ENCODE measurements around the gene ACCSL.

The ACCSL gene

DNA sequence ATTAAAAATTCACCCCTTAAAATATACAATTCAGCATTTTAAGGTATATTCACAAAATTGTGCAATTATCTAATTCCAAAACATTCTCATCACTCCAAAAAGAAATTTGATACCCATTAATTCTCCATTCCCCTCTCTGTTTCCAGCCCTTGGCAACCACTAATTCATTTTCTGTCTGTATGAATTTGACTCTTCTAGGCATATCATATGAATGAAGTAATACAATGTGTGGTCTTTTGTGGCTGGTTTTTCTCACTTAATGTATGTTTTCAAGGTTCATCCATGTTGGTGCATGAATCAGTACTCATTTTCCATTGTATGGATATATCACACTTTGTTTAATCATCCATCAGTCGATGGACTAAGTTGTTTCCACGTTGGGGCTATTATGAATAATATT lies 29.0 kb upstream of the ACCSL start:
- DNase-seq (ENCODE audit: low read depth) = no peak

DNA sequence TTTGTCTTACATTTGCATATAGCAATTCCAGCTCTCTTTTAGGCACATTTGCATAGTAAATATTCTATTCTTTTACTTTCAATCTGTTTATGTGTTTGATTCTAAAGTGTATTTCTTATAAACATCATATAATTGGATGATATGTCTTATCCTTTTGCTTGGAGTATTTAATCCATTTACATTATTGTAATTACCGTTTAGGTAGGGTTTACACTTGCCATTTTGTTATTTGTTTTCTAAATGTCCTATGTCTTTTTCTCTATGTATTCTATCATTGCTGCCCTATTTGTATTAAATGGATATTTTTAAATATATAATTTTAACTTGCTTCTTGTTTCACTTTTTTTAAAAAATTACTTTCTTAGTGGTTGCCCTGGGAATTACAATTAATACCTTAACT lies 22.8 kb upstream of the ACCSL start:
- no peak for DNase-seq (ENCODE audit: low read depth)

DNA sequence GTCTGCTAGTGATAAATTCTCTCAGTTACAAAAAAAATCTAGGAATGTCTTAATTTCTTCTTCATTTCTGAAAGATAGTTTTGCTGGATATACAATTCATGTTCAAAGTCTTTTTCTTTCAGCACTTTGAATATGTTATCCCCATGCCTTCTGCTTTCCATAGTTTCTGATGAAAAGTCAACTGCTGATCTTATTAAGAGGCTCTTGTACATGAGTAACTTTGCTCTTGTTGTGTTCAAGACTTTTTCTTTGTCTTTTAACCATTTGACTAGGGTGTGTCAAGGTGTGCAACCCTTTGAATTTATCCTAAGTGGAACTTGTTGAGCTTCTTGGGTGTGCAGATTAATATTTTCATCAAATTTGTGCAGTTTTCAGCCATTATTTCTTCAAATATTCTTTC lies 22.1 kb upstream of the ACCSL start:
- DNase-seq (ENCODE audit: low read depth) = no peak

DNA sequence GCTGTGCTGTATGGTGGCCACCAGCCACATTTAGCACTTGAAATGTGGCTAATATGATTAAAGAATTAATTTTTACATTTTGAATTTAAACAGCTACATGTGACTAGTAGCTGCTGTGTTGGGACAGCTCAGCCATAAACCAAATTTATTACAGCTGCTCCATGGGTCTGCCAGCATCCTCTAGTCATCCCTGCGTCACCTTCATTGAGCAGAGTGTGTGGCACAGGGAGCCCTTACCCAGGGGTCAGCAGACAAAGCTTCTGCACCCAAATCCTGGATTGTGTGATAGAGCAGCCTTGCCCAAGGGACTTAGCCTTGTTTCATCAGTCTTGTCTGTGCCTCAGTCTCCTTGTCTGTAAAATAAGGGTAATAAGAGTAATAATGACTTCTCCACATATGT lies 19.4 kb upstream of the ACCSL start:
- no peak for DNase-seq (ENCODE audit: low read depth)

DNA sequence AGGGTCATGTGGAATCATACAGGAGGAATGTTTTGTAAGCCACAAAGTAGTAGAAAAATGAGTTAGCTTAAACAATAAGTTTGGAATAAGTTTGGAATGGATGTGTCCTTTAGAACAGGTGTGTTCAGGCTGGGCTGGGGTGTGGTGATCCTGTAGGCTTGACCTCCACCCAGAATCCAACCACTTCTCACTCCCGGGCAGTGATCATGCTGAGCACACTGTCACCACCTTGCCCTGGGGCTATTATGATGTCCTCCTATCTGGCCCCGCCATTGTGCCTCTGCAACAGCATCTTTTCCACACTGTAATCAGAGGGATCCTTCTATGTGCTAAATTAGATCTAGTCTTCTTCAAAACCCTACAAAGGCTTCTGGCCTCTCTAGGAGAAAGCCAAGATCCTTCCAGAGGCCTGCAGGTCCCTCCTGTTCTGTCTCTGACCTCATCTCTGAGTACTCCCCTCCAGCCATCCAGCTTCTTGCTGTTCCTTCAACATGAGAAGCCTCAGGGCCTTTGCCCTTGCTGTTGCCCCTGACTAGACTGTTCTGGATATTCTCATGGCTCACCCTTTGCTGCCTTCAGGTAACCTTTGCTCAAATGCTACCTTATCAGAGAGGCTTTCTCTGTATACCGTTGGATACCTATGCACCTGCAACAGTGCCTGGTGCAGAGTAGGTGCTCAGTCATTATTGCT lies 18.8 kb upstream of the ACCSL start:
- DNase-seq (ENCODE audit: low read depth) = no peak

DNA sequence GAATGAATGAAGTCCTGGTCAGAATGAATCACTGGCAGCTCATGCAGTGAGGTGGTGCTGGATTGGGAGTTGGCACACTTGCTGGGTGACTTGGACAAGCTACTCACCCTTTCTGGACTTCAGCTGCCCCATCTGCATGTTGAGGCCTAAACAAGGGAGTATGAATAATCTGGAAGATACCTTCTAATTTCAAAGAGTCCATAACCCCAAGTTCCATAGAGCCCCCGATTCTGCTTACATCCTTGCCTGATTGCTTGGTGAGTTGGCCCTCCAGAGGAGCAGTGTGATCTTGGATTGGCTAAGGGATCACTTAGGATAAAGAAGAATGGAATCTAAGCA lies 18.3 kb upstream of the ACCSL start:
- no peak for DNase-seq (ENCODE audit: low read depth)

DNA sequence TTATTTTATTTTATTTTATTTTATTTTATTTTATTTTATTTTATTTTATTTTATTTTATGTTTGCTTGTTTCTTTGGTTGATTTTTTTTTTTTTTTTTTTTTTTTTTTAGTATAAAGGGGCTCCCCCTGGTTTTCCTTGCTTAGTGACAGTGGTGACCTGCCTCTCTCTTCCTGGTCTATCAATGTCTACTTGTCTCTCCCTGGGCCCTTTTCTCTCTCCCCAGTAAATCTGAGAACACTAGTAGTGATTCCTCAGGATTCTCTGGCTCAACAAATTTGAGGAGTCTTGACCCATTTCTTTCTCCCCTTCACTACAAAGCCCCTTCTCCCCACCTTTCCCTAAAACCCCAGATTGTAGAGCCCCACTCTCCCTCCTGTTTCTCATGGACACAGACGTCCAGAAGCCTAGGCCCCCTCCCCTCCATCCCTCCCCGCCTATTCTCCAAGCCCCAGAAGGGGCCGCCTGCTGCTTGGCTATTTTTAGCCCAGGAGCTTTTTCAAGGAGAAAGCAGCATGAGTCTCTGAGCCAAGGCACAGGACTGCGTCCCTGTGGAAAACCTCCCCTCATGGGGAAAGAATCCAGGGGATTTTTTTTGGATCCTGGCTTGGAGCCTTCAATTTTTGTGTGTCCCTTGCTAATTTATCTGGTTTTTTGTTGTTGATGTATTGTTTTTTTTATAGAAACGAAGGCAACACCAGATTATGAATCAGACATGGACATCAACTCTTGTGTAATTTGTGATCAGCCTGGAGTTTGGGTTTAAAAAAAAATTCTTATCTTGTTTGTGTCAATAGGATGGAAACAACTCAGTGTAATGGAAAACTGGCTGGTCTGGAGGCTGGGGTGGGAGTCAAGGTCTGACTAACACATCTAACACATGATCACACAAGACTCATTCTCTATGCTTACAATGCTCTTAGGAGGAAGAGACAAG lies 17.5 kb upstream of the ACCSL start:
- DNase-seq (ENCODE audit: low read depth) = no peak

DNA sequence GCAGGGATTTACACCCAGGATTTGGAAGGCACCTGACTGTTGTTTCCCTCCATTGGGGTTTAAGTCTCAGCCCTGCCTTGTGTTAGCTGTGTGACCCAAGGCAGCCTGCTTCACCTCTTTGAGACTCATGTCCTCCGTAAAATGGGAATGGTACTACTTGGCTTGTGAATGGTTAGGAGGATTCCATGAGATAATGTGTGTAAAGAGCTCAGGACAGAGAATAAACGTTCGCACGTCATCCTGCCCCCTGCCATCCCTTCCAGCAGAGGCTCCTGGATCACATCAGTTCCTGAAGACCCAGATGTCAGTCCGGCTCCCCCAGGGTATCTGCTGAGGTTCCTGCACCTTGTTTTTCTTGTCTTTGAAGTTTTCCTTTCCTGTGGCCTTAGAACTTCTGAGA lies 16.8 kb upstream of the ACCSL start:
- DNase-seq (ENCODE audit: low read depth) = no peak

DNA sequence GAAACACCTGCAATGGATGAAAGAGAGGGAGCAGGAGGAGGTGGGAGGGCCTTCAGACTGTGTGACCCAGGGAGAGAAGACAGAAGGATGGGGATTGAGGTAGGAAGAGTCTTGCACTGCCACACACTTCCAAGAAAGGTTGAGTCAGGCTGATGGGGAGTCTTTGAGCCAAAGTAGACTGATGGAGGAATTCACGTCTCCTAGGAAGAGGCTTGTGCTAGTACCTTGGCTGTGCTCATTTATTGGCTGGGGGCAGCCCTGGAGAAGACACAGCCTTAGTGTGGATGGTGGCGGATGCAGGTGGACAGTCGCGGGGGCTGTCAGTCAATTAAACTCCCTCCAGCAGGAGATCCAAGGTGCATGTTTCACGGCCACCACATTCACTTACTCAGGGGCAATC lies 16.2 kb upstream of the ACCSL start:
- DNase-seq (ENCODE audit: low read depth) = no peak

DNA sequence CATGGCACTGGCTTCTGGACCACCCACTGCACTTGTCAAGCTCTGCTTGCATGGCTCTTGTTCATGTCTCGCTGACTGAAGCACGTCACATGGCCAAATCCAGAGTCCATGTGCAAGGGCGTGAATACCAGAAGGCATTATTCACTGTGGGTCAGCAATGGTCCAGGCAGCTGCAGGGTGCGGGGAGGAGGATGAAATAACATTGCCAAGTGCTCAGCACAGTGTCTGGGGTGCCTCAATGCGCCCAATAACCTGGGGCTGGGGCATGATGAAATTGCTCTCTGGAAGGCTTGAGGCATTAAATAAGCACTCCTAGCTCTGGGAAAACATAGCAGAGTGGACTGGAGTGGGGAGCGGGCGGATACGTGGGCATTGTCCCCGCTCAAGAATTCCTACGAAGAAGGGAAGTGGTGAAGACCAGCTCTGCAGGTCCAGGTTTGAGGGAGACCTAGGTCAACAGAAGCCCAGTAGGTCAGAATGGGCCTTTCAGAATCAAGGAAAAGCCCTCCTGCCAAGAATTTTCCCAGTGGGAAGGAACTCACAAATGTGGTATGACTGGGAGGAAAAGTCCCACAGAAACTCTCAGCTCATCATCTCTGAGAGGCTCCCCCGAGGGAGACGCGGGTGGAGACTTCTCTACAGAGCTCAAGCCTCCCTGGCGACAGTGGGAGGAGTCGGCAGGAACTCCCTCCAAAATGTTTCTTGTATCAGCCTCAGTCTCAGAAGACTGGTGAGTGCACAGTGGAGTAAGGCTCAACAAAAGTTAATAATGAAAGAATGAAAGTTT lies 15.3 kb upstream of the ACCSL start:
- DNase-seq (ENCODE audit: low read depth) = no peak

DNA sequence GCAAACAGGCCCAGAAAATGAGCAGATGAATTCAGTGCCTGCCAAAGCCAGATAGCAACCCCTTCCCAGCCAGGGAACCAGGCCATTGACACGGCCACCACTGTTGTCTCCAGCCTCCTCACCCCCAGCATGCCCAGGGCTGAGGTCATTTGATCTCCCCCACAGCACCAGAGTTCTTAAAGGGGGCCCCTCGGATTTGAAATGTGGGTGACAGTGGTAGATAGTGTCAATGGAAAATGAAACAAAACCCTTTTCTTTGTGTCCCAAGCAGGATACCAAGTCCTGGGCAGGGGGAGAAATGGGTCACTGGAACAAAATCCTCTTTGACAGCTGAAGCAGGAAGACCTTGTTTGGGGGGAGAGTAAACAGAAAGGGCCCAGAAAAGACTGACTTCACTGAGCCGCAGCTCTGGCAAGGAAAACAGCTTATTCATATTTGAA lies 14.3 kb upstream of the ACCSL start:
- DNase-seq (ENCODE audit: low read depth) = no peak

DNA sequence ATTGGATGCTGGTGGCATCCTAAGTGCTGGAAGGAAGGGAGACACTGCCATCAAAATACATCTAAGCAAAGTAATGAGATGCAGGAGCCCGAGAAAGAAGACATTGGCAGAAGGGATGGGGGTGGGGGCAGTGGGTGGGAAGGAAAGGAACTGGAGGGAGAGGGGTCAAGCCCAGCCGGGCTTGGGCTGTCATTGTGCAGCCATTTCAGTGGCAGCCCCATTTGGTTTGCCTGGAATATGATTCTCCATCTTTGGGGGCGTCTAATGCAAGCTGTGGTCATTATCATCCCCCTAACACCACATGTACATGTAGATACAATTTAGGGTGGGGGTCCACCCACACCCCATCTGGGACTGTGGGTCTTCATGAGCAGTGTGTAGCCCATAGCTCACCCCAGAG lies 13.9 kb upstream of the ACCSL start:
- DNase-seq (ENCODE audit: low read depth) = no peak

DNA sequence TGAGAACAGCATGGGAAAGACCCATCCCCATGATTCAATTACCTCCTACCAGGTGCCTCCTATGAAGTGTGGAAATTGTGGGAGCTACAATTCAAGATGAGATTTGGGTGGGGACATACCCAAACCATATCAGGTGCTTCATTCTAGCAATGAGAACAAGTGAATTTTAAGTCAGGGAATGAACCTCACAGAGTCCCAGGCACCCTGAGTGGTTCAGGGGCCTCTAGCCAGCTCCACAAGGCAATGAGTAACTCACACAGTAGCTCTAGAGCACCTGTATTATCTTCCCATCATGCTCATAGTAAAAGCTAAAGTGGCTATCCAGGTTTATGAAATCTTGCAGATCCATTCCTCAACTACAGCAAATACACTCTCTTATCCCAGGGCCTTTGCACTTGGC lies 13.1 kb upstream of the ACCSL start:
- no peak for DNase-seq (ENCODE audit: low read depth)

DNA sequence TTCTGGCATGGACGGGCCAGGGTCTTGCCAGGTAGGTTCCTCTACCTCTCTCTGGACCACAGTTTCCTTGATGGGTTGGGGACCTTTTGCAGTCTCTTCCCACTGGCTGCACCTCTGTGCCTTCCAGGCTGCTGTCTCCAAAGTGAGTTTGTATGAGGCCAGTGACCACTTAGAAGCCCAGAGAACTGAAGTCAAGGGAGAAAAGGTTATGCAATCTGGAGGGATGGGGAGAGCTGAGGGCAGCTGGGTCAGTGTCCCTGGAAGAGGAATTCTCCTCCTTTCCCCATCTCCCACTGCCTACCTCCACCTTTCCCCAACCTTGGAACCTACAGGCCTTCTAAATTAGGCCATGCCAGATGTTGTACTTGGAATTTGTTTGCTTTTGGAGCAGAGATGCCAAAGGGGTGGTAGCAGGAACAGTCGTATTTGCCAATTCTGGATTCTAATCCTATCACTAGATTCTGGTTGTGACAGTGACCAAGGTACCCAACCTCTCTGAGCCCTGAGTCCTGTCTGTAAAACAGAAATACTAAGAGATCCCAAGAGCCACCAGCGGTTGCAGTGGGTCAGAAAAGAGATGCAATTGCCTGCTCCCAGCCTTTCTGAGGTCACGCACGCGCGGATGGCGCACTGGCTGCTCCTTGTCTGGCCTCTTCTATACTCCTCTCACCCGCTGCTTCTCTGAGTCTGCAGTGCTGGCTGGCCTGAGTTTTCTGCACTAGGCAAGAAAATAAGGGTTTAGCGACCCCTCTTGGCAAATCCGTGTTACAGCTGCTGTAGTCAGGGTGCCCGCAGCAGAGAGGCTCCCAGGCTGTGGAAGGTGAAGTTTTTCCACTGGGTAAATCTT lies 10.7 kb upstream of the ACCSL start:
- DNase-seq (ENCODE audit: low read depth) = no peak

DNA sequence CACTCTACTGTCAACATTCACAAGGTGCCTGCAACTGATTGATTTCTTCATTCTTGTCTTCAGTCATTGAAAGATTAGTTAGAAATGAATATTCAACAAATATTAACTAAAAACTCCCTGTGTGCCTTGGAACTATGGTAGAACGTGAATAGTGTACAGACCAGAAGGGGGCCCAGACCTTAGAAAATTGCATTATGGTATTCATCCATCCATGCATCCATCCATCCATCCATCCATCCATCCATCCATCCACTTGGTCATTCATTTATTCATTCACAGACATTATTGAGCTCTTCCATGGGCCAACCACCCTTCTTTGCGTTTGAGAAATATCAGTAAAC lies 10.2 kb upstream of the ACCSL start:
- DNase-seq (ENCODE audit: low read depth) = no peak

DNA sequence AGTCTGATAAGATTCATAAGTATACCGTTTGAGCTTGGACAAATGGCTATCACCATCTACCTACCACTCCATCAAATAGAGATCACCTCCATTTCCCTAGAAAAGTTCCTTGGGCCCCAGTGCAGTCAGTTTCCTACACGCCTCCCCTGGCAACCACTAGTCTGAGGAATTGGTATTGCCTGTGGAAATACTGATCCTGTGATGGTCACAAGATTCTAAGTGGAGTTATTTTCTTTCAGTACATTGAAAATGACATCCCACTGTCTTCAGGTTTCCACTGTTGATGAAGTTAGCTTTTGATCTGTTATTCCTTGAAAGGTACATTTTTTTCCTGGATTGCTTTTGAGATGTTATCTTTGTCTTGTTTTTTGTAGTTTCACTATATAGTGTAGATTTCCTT lies 4.6 kb upstream of the ACCSL start:
- DNase-seq (ENCODE audit: low read depth) = no peak

DNA sequence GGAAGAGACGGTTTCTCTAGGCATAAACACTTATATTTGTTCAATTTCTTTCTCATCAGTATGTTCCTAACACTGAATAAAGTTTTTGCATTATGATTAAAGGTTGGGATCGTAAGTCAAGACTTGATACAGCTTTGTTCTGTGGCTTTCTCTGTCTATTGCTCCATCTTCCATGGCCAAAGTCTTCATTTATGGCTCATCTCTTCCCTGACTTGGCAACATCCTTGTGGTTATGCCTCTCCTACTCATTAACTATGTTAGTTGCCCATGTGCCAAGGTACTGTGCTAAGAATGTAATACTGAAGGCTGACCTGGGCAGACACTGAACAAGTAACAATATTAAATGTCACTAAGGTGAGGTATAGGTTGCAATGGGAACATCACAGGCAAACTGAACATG lies 1.6 kb upstream of the ACCSL start:
- no peak for DNase-seq (ENCODE audit: low read depth)

DNA sequence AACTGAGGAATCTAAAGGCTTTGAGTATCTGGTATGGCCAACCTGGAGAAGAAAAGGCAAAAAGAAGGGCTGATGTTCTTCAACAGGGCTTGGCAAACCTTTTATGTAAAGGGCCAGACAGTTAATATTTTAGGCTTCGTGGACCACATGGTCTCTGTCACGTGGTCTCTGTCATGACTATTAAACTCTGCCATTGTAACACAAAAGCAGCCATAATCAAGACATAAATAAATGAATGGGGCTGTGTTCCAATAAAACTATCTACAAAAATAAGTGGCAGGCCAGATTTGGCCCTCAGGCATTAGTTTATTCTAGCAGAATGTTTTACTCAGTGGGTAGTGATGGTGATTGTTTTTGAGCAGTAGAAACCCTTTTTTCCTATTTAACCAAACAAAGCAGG lies 483 bp upstream of the ACCSL start:
- no peak for DNase-seq (ENCODE audit: low read depth)

DNA sequence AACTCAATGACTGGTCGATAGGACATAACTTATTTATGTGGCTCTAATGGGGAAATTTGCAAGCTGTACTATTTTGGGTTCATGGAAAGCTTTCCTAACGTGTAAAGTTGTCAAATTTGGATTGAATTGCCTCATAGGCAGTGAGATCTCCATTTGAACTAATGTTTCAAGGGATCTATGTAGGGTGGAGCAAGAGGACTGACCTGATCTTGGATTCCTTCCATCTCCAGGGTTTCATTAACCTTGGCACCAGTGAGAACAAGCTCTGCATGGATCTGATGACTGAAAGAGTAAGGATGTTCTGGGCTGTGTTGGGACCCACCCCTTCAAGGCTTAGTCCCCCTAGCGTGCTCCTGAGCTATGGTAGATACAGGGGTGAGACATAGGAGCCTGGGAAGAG lies 2.1 kb downstream of the ACCSL start:
- DNase-seq (ENCODE audit: low read depth) = no peak

DNA sequence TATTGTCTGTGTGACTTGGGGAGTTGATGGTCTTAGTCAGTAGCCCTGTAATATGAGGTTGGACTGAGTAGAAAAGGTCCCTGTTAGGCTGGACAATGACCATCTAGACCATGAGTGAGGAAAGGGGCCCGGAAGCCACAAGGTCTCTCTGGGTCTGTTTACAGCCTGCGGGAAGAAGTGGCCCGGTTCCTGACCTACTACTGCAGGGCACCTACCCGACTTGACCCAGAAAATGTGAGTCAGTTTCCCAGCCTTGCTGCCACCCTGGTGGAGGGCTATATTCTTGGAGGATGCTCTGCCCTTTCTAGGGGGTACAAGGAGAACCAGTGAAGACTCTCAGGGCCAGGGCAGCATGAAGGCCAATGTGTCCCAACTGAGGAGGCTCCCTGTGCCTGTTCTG lies 3.4 kb downstream of the ACCSL start:
- no peak for DNase-seq (ENCODE audit: low read depth)

DNA sequence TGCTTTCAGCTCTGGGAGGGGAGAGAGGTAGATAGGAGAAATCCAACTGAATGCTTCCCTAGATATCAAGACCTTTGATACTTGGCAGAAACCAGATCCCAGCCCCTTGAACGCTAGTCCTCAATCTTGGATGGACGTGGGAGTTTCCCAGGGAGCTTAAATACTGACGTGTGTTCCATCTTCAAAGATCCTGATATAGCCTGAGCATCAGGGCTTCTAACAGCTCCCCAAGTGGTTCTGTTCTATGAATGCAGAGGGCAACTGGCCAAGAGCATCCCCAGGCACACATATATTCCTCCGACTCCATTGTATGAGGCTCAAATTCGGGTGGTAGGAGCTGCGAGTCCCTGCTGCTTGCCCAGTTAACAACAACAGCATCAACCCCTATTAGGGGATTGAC lies 9.6 kb downstream of the ACCSL start:
- no peak for DNase-seq (ENCODE audit: low read depth)

DNA sequence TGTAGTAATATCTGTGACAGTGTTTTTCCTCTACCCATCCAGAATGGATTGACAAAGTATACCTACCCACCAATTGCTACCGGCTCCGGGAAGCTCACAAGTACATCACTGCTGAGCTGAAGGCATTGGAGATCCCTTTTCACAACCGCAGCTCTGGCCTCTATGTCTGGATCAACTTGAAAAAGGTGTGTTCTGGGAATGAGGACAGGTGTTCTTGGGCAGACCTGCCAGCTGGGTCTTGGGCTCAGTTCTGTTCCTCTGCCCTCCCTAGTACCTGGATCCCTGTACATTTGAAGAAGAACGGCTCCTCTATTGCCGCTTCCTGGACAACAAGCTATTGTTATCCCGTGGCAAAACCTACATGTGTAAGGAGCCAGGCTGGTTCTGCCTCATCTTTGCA lies 10.5 kb downstream of the ACCSL start:
- no peak for DNase-seq (ENCODE audit: low read depth)
